Fibroblast of skin of scalp (primary cell): ENCODE data around the gene MUC5B.

Experiments
- DNase-seq: peaks from one replicate; pipeline ENCODE4 v3.0.0-alpha.2; 2013

Gene MUC5B

DNA sequence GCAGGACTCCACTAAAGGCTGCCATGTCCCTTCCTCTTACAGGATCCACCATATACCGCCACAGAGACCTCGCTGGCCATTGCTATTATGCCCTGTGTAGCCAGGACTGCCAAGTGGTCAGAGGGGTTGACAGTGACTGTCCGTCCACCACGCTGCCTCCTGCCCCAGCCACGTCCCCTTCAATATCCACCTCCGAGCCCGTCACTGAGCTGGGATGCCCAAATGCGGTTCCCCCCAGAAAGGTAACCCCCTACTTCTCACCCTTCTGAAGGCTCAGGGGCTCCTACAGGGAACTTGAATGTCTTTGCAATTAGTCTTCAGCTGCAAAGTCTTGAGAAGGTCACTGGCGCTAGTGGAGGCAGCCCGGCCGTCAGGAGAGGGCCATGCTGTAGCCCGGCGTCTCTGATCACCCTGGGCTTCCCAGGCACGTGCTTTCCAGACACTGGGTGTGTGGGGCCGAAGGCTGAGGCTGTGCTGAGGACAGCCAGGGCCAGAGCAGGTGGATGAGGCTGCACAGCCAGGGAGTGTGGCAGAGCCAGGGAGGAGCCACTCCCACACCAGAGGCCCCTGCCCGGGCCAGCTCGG is 30.0 kb upstream of the MUC5B start:
- no peak for DNase-seq

DNA sequence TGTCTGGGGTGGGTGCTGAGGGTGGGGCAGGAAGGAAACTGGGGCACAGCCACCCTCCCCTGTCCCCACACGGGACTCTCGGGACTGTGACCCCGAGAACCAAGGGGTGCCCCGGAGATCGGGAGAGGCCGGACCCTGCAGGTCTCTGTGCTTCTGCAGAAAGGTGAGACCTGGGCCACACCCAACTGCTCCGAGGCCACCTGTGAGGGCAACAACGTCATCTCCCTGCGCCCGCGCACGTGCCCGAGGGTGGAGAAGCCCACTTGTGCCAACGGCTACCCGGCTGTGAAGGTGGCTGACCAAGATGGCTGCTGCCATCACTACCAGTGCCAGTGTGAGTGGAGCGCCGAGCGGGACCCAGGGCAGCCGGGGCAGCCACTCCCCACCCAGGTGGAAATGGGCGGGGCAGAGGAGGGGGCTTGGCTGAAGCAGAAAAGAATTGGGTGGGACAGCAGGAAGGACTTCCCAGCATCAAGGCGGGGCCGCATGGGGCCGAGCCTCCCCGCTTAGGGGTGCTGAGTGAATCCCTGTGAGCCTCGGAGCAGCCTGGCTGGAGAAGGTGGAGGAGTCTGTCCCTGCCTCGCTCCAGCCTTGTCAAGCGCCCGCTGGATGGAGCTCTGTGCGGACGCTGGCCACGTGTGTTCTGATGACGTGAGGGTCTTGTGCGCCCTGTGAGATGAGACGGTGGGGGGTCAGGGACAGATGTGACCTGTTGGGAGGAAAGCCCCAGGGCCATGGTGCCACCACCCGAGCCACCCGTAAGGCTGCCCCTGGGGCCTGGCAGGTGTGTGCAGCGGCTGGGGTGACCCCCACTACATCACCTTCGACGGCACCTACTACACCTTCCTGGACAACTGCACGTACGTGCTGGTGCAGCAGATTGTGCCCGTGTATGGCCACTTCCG is 29.3 kb upstream of the MUC5B start:
- no peak for DNase-seq

DNA sequence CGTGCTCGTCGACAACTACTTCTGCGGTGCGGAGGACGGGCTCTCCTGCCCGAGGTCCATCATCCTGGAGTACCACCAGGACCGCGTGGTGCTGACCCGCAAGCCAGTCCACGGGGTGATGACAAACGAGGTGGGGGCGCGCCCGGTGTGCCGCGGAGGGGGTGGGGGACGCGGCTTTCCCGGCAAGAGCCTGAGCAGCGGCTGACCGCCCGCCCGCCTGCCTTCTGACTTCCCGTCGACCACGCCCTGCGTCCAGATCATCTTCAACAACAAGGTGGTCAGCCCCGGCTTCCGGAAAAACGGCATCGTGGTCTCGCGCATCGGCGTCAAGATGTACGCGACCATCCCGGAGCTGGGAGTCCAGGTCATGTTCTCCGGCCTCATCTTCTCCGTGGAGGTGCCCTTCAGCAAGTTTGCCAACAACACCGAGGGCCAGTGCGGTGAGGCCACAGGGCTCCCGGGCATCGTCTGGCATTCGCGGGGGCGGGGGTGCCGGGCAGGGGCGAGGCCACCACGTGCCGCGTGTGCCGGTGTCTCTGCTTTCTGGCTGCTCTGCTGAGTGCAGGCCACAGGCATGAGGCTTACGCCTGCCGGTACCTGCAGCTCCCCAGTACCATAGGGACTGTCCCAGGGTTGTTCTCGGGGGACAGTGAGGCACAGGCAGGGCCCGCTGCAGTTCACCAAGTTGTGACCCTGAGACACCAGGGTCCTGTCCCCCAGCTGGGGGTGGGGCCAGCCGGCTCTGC is 28.5 kb upstream of the MUC5B start:
- no peak for DNase-seq

DNA sequence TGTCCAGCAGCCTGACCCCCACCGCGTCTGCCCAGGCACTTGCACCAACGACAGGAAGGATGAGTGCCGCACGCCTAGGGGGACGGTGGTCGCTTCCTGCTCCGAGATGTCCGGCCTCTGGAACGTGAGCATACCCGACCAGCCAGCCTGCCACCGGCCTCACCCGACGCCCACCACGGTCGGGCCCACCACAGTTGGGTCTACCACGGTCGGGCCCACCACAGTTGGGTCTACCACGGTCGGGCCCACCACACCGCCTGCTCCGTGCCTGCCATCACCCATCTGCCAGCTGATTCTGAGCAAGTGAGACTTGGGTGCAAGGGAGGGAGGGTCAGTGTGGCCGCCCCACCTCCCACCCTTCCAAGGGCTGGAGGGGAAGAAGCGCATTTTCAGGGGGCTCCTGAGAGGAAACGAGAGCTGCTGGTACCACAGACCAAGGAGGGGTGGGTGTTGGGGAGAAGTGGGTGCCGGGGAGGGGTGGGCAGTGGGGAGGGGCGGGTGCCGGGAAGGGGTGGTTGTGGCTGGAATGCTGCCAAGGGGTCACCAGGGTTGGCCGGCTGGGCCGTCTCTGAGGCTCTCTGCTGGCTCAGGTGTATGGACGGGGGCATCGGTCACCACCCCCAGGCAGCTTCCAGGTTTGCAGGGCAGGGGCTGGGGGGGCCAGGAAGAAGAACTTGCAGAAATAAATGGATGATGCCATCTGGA is 27.7 kb upstream of the MUC5B start:
- DNase-seq = no peak

DNA sequence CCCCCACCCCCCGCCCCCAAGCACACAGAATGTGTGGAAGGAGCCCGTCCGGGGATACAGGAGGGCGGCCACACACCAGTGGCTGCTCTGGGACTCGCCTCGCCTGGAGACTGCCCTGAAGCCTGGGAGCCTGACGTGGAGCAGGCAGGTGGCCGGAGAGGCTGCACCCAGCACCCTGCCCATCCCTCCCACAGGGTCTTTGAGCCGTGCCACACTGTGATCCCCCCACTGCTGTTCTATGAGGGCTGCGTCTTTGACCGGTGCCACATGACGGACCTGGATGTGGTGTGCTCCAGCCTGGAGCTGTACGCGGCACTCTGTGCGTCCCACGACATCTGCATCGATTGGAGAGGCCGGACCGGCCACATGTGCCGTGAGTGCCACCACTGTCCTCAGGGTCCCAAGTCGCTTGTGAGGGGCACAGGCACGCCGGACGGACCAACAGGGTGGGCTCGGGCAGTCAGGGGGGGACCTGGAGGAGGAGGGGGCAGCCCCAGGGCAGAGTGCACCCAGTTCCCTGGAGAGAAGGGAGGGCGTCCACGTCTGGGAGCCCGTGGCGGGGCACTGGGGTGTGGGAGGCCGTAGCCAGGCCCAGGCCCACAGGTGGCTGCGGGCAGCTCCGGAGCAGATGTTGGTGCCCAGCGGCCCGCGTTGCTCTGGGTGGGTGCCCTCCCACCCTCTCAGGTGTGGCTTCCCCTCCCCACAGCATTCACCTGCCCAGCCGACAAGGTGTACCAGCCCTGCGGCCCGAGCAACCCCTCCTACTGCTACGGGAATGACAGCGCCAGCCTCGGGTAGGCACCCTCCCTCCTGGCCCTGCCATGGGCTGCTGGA is 27.0 kb upstream of the MUC5B start:
- DNase-seq = no peak

DNA sequence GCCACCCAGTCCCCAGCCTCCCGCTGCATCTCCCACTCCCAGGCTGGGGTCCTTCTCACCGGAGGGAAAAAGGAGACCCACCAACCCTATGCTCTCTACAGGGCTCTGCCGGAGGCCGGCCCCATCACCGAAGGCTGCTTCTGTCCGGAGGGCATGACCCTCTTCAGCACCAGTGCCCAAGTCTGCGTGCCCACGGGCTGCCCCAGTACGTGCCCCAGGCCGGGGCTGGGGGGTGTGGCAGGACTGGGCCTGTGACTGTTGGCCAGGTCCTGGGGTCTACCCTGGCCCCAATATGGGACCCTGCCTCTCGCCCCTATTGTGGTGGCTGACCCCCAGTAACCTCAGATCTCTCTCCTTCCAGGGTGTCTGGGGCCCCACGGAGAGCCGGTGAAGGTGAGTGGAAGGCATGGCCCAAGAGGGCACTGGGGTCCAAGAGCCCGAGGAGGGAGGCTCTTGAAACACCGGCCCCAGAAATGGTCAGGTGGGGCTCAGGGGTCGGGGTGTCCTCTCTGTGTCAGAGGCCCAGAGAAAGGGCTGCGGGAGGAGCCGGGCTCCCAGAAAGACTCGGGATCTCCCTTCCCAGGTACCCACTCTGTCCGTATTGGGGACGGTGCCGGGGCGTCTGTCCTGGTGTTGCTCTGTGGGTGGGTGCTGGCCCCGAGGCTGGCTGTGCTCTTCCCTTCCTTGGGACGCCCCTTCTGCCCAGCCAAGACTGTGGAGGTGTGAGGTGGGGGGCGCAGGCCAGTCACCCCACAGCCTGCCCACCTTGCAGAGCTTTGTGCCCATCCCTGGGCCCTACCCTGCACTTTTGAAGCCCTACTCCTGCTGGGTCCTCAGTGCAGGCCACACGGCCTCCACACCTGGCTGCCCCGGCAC is 26.1 kb upstream of the MUC5B start:
- no peak for DNase-seq

DNA sequence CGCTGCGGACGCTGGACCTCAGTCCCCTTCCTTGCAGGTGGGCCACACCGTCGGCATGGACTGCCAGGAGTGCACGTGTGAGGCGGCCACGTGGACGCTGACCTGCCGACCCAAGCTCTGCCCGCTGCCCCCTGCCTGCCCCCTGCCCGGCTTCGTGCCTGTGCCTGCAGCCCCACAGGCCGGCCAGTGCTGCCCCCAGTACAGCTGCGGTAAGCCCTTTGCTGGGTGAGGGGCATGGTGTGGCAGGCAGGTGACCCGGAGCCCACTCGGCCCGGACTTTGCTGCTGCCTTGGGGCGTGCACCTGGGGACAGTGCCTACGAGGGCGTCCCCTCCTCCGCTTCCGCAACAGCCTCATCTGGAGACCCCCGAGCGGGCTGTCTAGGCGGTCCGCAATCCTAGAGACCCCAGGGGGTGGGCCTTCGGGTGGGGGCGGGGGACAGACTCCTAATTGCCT is 25.4 kb upstream of the MUC5B start:
- DNase-seq = no peak

DNA sequence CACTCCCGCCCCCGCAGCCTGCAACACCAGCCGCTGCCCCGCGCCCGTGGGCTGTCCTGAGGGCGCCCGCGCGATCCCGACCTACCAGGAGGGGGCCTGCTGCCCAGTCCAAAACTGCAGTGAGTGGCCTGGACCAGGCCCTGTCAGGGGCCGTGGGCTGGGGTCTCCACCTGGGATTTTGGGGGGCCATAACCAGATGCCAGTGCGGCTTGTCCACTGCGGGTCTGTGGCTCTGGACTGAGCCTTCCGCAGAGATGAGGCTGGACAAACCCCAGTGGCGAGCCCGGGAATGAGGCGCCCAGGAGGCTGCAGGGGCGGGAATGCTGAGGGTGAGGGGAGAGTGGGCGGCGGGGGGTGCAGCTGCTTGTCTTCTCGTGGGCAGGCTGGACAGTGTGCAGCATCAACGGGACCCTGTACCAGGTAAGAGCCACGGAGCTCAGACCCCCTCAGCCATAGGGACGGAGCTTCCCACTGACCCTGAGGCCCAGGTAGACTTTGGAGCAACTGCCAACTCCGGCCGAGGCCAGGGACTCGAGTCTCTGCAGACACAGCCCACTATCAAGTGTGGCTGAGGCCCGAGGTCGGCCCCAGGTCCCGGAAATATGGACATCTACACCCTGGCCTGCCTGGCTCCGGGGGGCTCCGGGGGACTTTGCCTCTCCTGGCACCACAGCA is 24.8 kb upstream of the MUC5B start:
- DNase-seq = no peak

DNA sequence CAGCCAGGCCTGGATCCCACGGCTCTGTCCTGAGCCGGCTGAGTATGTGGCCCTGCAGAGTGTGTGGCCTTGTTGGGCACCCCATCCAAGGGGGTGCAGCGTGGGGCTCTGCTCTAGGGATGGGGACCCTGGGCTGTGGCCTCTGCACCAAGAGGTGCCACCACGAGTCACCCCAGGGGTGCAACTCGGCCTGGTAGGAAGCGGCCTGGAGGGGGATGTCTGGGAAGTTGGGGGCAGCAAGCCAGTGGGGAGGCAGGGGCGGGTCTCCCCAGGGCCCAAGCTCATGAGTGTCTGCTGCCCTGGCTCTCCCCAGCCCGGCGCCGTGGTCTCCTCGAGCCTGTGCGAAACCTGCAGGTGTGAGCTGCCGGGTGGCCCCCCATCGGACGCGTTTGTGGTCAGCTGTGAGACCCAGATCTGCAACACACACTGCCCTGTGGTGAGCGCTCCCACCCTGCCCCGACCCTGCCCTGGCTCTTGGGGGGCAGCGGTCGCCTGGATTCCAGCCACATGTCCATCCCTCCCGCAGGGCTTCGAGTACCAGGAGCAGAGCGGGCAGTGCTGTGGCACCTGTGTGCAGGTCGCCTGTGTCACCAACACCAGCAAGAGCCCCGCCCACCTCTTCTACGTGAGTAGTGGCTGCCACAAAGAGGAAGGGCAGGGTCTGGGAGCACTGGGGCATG is 24.2 kb upstream of the MUC5B start:
- no peak for DNase-seq

DNA sequence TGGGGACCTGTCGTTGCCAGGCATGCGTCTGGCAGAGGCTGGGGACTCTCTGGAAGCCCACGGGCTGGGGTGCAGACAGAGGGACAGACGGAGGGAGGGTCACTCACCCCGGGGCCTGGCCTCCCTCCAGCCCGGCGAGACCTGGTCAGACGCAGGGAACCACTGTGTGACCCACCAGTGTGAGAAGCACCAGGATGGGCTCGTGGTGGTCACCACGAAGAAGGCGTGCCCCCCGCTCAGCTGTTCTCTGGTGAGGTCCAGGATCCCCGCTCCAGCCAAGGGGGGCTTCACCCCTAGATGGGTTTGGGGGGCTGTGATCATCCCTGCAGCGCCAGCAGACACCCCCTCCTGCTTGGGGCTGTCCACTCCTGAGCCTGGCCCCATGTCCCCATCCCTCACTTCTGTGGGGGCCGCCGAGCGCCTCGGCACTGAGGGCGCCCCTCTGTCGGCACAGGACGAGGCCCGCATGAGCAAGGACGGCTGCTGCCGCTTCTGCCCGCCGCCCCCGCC is 23.6 kb upstream of the MUC5B start:
- DNase-seq = no peak

DNA sequence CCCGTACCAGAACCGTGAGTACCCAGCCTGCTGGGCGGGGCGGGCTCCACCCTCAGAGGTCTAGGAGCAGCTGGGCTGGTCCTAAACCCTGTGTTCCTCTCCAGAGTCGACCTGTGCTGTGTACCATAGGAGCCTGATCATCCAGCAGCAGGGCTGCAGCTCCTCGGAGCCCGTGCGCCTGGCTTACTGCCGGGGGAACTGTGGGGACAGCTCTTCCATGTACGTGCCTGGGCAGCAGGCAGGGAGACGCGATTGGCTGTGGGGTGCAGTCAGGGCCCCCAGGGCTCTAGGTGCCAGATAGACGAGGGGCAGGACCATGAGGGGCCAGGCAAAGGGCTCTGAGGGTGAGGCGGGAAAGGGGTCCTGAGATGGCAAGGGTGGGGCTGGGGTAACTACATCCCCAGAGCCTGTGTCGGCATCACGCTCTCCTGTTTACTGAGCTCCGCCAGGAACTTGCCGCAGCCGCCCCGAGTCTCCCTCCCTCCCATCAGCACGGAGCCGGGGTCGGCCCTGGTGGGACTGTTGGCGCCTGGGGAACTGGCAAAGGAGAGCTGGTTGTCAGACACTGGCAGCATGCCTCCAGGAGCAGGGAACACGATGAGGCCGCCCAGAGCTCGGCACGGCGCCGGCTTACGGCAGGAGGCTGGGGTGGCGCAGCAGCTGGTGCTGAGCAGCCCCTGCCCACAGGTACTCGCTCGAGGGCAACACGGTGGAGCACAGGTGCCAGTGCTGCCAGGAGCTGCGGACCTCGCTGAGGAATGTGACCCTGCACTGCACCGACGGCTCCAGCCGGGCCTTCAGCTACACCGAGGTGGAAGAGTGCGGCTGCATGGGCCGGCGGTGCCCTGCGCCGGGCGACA is 22.9 kb upstream of the MUC5B start:
- no peak for DNase-seq

DNA sequence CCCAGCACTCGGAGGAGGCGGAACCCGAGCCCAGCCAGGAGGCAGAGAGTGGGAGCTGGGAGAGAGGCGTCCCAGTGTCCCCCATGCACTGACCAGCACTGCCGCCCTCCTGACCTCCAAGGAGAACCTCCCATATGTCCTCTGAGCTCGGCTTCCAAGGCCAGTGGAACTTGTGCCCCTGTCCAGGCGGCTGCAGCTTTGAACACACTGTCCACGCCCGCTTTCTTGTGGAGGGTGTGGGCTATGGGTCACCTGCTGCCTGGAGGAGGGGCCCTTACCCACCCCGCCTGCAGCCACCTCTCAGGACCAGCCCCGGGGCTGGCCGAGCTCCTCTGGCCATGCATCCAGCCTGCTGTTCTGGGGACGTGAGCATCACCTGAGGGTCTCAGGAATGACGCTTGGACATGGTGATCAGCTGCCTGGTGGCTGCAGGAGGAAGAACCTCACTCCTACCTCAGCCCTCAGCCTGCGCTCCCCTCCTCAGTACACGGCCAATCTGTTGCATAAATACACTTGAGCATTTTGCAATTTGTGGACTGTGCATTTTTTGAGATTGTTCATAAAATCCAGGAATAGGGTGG is 22.2 kb upstream of the MUC5B start:
- DNase-seq = no peak

DNA sequence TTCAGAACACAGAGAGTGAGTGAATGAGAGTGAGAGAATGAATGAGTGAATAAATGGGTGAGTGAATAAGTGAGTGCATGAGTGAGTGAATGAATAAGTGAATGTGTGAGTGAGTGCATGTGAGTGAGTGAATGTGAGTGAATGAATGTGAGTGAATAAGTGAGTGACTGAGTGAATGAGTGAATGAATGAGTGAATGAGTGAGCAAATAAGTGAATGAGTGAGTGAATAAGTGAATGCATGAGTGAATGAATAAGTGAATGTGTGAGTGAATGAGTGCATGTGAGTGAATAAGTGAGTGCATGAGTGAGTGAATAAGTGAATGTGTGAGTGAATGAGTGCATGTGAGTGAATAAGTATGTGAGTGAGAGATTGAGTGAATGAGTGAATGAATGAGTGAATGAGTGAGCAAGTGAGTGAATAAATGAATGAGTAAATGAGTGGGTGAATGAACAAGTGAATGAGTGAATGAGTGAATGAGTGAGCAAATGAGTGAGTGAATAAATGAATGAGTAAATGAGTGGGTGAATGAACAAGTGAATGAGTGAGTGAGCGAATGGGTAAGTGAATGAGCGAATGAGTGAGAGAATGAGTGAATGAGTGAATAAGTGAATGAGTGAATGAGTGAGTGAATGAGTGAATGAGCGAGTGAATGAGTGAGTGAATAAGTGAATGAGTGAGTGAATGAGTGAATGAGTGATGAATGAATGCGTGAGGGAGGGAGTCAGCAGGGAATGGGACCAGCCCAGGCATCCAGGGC is 21.3 kb upstream of the MUC5B start:
- DNase-seq = no peak

DNA sequence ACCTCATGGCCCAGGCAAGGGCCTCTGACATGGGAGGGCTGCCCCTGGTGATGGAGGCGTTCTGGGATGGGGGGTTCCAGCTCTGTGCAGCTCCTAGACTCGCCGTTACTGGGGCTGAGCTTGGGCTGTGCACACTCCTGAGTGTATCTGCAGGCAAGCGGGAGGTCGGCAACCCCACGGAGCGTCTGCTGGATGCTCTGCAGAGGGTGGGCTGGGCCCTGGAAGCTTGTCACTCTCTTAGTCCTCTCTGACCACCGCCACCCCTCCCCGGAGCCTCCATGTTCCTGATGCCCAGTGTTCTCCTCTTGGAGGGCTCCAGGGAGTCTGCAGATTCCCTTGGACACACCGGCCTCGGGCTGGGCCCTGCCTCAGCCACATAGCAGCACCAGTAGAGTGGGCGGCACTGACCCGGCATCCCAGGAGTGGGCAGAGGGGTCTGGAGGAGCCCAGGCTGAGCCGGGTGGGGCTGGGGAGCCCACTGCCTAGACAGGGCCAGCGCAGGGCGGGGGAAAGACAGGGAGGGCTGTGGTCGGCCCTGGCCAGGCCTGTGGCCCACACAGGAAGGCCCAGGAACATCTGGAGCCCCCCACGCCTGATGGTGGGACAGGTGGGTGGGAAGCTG is 20.6 kb upstream of the MUC5B start:
- DNase-seq = no peak

DNA sequence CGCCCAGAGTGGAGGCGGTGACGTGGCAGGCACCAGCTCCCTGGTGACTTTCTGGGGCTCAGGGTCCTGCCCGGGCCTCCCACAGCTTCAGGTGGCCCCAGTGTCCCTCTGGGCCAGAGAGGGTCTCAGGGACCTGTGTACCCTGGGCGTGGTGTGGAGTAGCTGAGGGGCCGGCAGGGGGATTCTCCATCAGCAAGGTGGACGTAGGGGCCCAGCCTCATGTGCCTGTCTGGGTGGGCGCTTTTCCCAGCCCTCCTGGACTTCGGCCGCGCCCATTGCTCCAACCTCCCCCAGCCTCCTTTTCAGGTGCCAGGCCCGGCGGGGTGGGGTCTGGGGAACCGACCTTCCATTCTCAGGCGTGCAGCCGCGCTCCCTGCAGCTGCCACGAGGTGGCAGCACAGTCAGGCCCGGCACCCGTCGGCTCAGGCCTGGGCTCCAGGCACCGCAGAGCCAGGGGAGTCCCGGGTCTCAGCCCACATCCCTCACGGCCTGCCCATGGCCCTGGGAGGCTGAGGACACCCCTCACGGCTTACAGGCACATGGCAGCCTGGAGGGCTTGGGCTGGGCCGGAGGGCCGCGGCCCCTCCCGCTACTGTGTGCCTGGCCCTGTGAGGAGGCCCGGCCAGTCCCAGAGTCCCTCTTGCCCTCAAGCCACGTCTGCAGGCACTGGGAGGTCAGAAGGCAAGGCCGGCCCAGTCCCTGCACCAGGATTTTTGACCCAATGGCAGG is 19.9 kb upstream of the MUC5B start:
- DNase-seq = peak; percentile 32
